ENCODE measurements around the gene VGF.

The VGF gene

DNA sequence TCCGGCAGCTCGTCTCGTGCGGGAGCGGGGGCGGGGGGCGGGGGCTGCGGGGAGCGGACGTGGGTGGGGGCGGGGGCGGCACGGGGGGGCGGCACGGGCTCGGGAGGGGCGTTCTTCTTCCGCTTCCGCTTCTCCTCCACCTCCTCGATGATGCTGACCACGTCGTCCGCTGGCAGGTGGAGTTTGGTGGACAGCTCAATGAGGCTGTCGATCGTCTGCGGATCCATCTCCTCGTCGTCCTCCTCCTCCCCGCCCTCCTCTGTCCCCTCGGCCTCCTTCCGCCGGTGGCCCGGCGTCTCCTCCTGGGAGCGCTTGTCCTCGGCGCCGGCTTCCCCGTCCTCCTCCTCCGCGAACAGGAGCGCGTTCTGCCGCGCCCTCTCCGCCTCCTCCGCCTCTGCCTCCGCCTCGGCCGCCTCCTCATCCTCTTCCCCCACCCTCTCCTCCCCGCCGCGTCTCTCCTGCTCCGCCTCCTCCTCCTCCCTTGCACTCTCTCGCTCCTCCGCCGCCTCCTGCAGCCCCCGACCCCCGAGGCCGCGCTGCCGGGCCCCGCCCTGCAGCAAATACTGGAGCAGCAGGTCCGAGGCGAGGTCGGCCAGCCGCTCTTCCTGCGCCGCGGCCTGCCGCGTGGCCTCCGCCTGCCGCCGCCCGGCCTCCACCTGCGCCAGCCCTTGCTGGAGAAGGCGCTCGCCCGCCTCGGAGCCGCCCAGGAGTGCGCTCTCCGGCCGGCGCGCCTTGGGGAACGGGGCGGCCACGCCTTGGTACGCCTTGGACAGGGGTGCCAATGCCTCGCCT is 1.9 kb downstream of the VGF start:
- H3K9me3 ChIP-seq (ENCODE audit: control insufficient read depth, insufficient read depth, low read length): no peaks in the 10 kb centered on the region
- H3K27me3 ChIP-seq (ENCODE audit: control insufficient read depth, insufficient read depth, low read length): peaks cover 28% of the 10 kb centered on the region
- H3K36me3 ChIP-seq (ENCODE audit: control insufficient read depth, insufficient read depth, low read length): no peaks in the 10 kb centered on the region
- H3K4me1 ChIP-seq (ENCODE audit: control insufficient read depth, insufficient read depth, low read length): peaks cover 22% of the 10 kb centered on the region
- H3K9ac ChIP-seq (ENCODE audit: low read depth, low read length): peak overlapping the region; percentile 54
- peak overlapping the region; percentile 71 for H3K4me3 ChIP-seq (ENCODE audit: low read depth, low read length)

DNA sequence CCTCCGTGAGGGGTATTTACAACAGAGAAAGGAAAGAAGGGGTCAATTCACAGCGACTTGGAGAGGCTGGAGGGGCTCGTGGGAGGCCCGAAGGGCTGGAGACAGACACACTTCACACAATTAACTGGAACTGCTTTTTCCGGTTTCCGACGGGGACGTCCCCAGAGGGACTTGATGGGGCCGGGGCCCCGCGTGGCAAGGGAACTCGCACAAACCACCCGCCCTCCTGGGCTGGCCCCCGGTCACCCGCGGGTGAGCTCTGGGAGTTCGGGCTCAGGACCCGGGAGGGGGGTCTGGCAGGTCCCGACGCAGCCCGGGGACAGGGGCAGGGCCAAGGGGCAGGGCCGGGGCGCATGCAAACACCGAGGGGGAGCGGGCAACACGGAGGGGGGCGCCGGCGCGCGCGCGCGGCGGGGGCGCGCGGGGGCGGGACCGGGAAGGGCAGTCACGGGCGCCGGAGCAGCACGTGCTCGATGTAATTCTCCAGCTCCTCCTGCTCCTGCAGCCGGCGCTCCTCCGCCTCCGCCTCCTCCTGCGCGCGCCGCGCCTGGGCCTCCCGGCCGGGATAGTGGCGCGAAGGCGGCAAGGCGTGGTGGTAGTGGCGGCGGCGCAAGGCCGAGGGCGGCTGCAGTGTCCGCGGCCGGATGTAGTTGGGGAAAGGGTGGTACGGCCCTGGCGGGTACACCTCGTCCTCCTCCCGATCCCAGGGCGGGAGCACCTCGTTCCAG is 2.7 kb downstream of the VGF start:
- H3K4me3 ChIP-seq (ENCODE audit: low read depth, low read length): peak overlapping the region; percentile 54
- H3K4me1 ChIP-seq (ENCODE audit: control insufficient read depth, insufficient read depth, low read length): peaks cover 14% of the 10 kb centered on the region
- no peaks in the 10 kb centered on the region for H3K9me3 ChIP-seq (ENCODE audit: control insufficient read depth, insufficient read depth, low read length)
- H3K36me3 ChIP-seq (ENCODE audit: control insufficient read depth, insufficient read depth, low read length): peaks cover under 1% of the 10 kb centered on the region
- H3K9ac ChIP-seq (ENCODE audit: low read depth, low read length): no peak overlapping the region
- H3K27me3 ChIP-seq (ENCODE audit: control insufficient read depth, insufficient read depth, low read length): peaks cover 20% of the 10 kb centered on the region

DNA sequence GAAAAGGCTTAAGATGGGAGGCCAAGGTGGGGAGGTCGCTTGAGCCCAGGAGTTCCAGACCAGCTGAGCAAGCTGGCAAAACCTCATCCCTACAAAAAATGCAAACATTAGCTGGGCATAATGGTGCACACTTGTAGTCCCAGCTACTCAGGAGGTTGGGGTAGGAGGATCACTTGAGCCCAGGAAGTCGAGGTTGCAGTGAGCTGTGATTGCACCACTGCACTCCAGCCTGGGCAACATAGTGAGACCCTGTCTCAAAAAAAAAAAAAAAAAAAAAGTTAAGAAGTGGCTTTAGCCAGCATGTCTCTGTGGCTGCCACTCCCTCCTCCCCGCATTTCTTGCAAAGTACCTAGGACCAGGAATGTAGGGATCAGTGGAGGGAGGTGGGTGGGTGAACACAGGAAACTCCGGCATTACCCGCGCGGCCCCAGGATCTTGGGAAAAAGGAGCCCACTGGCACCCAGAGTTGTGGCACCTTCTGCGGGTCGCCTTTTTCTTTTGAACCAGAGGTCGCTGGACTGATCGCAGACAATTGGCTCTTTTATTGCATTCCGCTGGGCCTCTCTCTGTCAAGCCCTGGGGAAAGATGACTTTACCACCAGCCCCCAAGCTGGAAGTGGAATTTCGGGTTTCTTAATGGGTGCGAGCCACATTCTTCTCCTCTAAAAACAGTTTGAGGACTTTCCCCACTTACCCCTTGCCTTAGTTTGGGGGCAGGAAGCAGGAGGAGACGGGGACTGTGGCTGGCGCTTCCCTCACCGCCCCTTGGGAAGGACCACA is 3.5 kb downstream of the VGF start:
- Histone ChIP-seq H3K4me1 (ENCODE audit: control insufficient read depth, insufficient read depth, low read length) (peaks cover 17% of the 10 kb centered on the region), H3K4me3 (ENCODE audit: low read depth, low read length) (peak overlapping the region; percentile 54), H3K9me3 (ENCODE audit: control insufficient read depth, insufficient read depth, low read length) (no peaks in the 10 kb centered on the region), H3K36me3 (ENCODE audit: control insufficient read depth, insufficient read depth, low read length) (peaks cover 6% of the 10 kb centered on the region), H3K9ac (ENCODE audit: low read depth, low read length) (no peak overlapping the region), H3K27me3 (ENCODE audit: control insufficient read depth, insufficient read depth, low read length) (peaks cover 14% of the 10 kb centered on the region)

DNA sequence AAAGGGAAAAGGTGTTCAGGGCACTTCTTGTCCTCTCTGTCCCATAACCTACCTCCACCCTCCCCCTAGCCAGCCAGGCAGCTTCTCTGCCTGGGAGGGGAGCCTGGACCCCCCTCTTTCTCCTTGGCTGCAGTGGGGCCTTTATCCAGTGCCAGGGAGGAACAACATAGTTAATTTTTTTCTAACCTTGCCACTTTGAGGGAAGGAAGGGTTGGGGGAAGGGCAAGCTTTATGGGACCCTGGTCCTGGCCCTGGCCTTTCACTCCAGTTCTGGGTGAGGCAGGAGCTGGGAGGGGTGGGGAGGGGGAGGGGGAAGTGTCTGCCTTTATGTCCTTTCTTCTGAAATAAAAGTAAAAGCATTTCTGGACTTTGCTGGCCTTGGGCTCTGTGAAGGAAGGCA is 4.5 kb downstream of the VGF start:
- H3K9ac ChIP-seq (ENCODE audit: low read depth, low read length): no peak overlapping the region
- peaks cover 6% of the 10 kb centered on the region for H3K36me3 ChIP-seq (ENCODE audit: control insufficient read depth, insufficient read depth, low read length)
- H3K9me3 ChIP-seq (ENCODE audit: control insufficient read depth, insufficient read depth, low read length): no peaks in the 10 kb centered on the region
- no peak overlapping the region for H3K4me3 ChIP-seq (ENCODE audit: low read depth, low read length)
- peaks cover 13% of the 10 kb centered on the region for H3K27me3 ChIP-seq (ENCODE audit: control insufficient read depth, insufficient read depth, low read length)
- H3K4me1 ChIP-seq (ENCODE audit: control insufficient read depth, insufficient read depth, low read length): peaks cover 26% of the 10 kb centered on the region

DNA sequence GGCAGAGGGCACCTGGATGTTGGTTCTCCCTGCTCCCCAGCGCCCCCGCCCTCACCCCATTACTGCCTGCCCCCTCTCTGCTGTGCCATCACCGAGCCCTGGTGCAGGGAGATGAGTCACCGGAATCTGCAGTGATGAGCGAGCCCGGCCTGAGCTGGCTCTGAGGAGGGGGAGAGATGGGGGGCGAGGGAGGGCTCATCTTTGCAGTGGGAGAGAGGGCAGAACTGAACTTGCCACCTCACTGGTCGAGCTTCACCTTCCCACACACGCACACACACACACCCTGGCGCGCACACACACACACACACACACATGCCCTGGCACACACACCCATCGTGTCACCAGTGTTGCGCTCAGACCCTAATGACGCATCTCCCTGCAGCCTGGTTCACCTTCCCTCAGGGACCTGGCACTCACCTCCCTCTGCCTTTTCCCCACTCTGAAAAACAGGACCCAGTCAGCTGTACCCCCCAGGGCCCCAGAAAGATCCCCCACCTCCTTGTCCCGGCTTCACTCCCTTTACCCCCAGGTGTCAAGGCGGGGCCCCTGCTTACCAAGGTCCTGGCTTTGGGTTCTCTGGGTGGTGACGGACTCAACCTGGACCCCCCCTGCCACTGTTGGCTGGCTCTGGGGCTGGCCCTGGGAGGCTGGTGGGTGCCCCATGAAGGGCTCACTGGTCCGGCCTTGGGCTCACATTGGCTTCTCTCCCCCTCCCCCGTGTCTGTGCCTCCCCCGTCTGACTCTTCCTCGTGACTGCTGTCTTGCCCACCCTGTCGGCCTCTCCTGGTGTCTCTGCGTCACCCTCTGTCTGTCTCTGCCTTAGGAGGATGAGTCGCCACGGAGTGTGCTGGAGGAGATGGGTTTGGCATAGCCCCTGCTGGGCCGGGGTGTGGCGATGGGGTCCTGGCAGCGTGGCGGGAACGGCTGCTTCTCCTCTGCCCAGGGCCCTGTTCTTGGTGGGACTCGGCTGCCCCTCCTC is 5.4 kb downstream of the VGF start:
- Histone ChIP-seq H3K9ac (ENCODE audit: low read depth, low read length) (no peak overlapping the region), H3K9me3 (ENCODE audit: control insufficient read depth, insufficient read depth, low read length) (no peaks in the 10 kb centered on the region), H3K4me3 (ENCODE audit: low read depth, low read length) (no peak overlapping the region), H3K36me3 (ENCODE audit: control insufficient read depth, insufficient read depth, low read length) (peaks cover 6% of the 10 kb centered on the region), H3K27me3 (ENCODE audit: control insufficient read depth, insufficient read depth, low read length) (peaks cover 10% of the 10 kb centered on the region), H3K4me1 (ENCODE audit: control insufficient read depth, insufficient read depth, low read length) (peaks cover 33% of the 10 kb centered on the region)

DNA sequence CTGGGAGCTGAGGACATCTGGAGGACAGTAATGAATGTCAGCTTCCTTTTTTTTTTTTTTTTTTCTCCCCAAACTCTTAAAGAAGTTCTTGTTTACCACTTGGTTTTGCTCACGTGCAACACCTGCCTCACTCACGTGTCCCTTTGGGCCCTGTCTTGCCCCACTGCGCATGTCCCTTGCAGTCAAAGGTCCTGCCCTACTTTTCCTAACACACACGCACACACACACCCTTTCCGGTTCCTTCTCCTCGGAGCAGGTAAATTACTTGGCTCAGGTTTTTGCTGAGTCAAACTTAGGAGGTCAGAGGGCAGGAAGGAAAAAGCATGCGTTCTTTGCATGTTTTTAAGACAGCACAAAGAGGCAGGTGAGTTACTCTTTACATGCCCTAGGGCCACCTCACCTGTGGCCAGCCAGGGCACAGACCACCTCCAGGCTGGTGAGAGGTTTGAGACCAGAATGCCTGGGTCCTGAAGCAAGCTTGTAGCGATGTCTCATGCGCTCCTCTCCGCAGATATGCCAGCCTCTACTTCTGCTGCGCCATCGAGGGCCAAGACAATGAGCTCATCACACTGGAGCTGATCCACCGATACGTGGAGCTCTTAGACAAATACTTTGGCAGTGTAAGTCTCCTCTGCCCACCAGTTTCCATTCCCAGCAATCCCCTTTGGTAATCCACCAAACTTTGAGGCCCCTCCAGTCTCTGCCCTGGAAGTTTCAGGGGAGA is 8.3 kb downstream of the VGF start:
- Histone ChIP-seq H3K36me3 (ENCODE audit: control insufficient read depth, insufficient read depth, low read length) (peaks cover 6% of the 10 kb centered on the region), H3K27me3 (ENCODE audit: control insufficient read depth, insufficient read depth, low read length) (no peaks in the 10 kb centered on the region), H3K9ac (ENCODE audit: low read depth, low read length) (no peak overlapping the region), H3K4me3 (ENCODE audit: low read depth, low read length) (no peak overlapping the region), H3K9me3 (ENCODE audit: control insufficient read depth, insufficient read depth, low read length) (no peaks in the 10 kb centered on the region), H3K4me1 (ENCODE audit: control insufficient read depth, insufficient read depth, low read length) (peaks cover 31% of the 10 kb centered on the region)

DNA sequence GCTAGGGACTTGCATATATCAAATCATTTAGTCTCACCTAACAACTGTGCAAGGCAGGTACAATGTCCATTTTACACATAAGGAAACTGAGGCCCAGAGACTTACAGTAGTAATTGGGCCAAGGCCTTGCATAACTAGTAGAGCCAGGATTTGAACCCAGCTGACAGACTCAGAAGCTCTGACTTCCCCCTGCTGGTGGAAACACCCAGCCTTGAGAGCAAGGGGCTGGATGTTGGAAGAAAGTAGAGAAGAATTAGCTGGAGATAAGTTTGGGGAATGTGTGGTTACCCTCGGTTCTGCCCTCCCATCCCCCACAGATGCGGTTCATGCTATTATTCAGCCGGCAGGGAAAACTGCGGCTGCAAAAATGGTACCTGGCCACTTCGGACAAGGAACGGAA is 9.1 kb downstream of the VGF start:
- H3K9me3 ChIP-seq (ENCODE audit: control insufficient read depth, insufficient read depth, low read length): no peaks in the 10 kb centered on the region
- peaks cover 6% of the 10 kb centered on the region for H3K36me3 ChIP-seq (ENCODE audit: control insufficient read depth, insufficient read depth, low read length)
- H3K27me3 ChIP-seq (ENCODE audit: control insufficient read depth, insufficient read depth, low read length): no peaks in the 10 kb centered on the region
- H3K9ac ChIP-seq (ENCODE audit: low read depth, low read length): no peak overlapping the region
- H3K4me3 ChIP-seq (ENCODE audit: low read depth, low read length): no peak overlapping the region
- peaks cover 28% of the 10 kb centered on the region for H3K4me1 ChIP-seq (ENCODE audit: control insufficient read depth, insufficient read depth, low read length)

DNA sequence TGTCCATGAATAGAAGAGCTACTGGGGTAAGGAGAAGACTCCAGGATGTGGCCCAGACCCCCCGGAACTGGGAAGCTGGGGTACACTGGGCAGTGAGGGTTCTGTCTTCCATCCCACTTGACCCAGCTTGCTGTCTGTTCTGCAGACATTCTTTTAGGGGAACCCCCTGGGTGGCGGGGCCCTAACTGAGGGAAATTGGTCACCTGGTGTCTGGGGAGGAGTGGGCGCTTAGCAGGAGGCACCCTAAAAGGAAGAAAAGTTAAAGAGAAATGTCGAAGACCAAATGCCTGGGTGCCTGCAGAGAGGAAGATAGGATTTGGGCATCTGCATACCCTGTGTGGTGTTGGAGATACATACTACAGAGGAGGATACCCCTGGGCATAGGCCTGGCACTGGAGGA is 10.1 kb downstream of the VGF start:
- H3K9ac ChIP-seq (ENCODE audit: low read depth, low read length): peak overlapping the region; percentile 65
- H3K9me3 ChIP-seq (ENCODE audit: control insufficient read depth, insufficient read depth, low read length): no peaks in the 10 kb centered on the region
- H3K27me3 ChIP-seq (ENCODE audit: control insufficient read depth, insufficient read depth, low read length): no peaks in the 10 kb centered on the region
- H3K4me3 ChIP-seq (ENCODE audit: low read depth, low read length): peak overlapping the region; percentile 71
- peaks cover 24% of the 10 kb centered on the region for H3K4me1 ChIP-seq (ENCODE audit: control insufficient read depth, insufficient read depth, low read length)
- peaks cover 6% of the 10 kb centered on the region for H3K36me3 ChIP-seq (ENCODE audit: control insufficient read depth, insufficient read depth, low read length)

DNA sequence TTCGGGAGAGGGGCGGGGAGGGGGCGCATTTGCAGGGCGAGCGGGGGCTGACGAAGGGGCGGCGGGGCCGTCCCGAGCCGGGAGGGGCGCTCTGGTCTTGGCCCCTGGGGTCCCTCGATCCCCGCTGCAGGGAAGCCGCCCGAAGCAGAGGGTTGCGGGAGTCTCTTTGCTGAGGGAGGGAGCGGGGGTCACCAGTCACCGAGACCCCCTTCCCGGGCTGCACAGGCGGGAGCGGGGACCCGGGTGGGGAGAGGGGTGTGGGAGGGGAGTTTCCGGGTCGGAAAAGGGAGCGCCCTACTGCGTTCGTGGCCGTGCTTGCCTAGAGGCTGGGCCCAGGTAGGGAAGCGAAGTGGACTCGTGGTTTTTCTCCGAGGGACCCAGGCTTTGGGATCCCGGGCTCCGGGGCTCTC is 10.7 kb downstream of the VGF start:
- H3K27me3 ChIP-seq (ENCODE audit: control insufficient read depth, insufficient read depth, low read length): no peaks in the 10 kb centered on the region
- H3K9ac ChIP-seq (ENCODE audit: low read depth, low read length): peak overlapping the region; percentile 65
- peaks cover 6% of the 10 kb centered on the region for H3K36me3 ChIP-seq (ENCODE audit: control insufficient read depth, insufficient read depth, low read length)
- no peaks in the 10 kb centered on the region for H3K9me3 ChIP-seq (ENCODE audit: control insufficient read depth, insufficient read depth, low read length)
- peak overlapping the region; percentile 71 for H3K4me3 ChIP-seq (ENCODE audit: low read depth, low read length)
- peaks cover 22% of the 10 kb centered on the region for H3K4me1 ChIP-seq (ENCODE audit: control insufficient read depth, insufficient read depth, low read length)

DNA sequence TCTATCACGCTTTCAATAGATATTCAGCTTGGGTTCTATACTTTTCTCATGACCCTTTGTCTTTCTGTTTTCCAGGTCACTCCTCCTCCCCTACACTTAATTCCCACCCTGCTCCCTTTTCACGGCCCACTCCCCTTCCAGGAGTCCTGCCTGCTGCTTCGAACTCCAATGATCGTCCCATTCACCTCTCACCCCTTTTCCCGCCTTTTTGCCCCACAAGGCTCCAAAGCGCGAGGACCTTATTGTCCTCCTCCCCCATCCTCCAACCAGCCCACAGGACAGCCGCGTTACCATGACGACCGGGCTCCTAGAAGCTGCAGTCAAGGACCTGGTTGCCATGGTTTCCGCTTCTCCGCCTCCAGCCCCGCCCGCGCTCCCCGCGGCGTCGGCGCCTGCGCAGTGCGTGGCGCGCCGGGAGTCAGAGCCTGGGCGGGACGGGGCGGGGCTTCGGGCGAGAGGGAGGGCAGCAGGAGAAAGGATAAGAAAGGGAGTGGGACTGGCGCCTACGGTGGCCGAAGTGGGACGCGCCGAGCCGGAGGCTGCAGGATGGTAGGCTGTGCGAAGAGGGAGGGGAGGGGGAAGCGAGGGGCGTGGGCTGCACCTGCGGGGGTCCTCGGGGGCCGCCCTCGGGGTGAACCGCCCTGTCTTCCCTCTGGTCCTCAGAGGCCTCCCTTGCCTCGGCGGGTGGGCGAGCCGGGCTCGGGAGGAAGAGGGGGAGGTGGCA is 11.2 kb downstream of the VGF start, which contains the start of gene AP1S1:
TSS of gene AP1S1 (plus strand) at position 508 of the 724 bp plus-strand sequence. CDS start at position 547, 39 bp downstream.
- Histone ChIP-seq H3K27me3 (ENCODE audit: control insufficient read depth, insufficient read depth, low read length) (no peaks in the 10 kb centered on the region), H3K4me1 (ENCODE audit: control insufficient read depth, insufficient read depth, low read length) (peaks cover 22% of the 10 kb centered on the region), H3K9ac (ENCODE audit: low read depth, low read length) (peak within 1 kb of the TSS; percentile 65), H3K9me3 (ENCODE audit: control insufficient read depth, insufficient read depth, low read length) (no peaks in the 10 kb centered on the region), H3K4me3 (ENCODE audit: low read depth, low read length) (peak within 1 kb of the TSS; percentile 71), H3K36me3 (ENCODE audit: control insufficient read depth, insufficient read depth, low read length) (peaks cover 6% of the 10 kb centered on the region)

Measured in iPS-15b (cell line).